Spleen (tissue), 7 donors: ENCODE data around the gene MYL3.
A peak's percentile ranks its signal among the peaks of the same experiment; 100 is the strongest.

Experiments
- CTCF ChIP-seq, 11 experiments: fragments of 200-600 bp in 7 of 11; fragments of 450-650 bp in 4 of 11; sonication (generic) in 4 of 11; IDR thresholded peaks in 8 of 11; conservative IDR thresholded peaks in 3 of 11; 1 replicate in 7 of 11; 2 replicates in 4 of 11; pipeline versions ENCODE4 v1.4.0 to v1.8.0; 2016 to 2021; ENCODE audit warnings: antibody characterized with exemption in 11 of 11, inconsistent platforms in 4 of 11, mild to moderate bottlenecking in 1 of 11
- POLR2A ChIP-seq, 3 donors: fragments of 450-650 bp; IDR thresholded peaks; one replicate each; pipeline ENCODE4 v1.5.1; 2017; ENCODE audit warnings: antibody characterized with exemption in 3 of 3, mild to moderate bottlenecking in 1 of 3
- POLR2AphosphoS5 ChIP-seq, 3 donors: sonication (generic); formaldehyde crosslinking; IDR thresholded peaks; one replicate each; pipeline ENCODE4 v1.5.1; 2017; ENCODE audit warnings: antibody characterized with exemption in 3 of 3
- donor health status: DM: no; HTN: no; CAD: no; lungs with moderate emphysema.
- donor health status: DM: no; HTN: no; CAD: no.
- donor health status: DM: no; HTN: no; CAD: no.

GRCh38 chr3:46845860-46846623 is 17.2 kb downstream of the MYL3 start:
- TF ChIP-seq CTCF (IDR thresholded peaks at IDR 0.05 in 8 of 11, conservative IDR thresholded peaks at IDR 0.05 in 3 of 11) (peak; percentile 36 to 88 (median 61)), POLR2A (IDR thresholded peaks at IDR 0.05) (no peak), POLR2AphosphoS5 (IDR thresholded peaks at IDR 0.05) (peak; percentile 23 to 68 (median 60))
